GM12878 (cell line): ENCODE measurements around the gene TBL3. TPM values are rescaled to one million over a fixed set of nuclear protein-coding genes. Genes with fewer than 3 reads are reported as not detected.

Experiments
- ATAC-seq: fragments of 200-7000 bp; cut with Tn5 transposase; 3 replicates; pipeline ENCODE4 v1.9.1; 2020; ENCODE audit warnings: mild to moderate bottlenecking, moderate library complexity
- BruUV-seq: library from RNA; stranded (reverse); fragments of 400-500 nt; replicated peaks from 2 replicates; lab custom pipeline; 2021; lab: Mats Ljungman, UMichigan
- CTCF ChIA-PET: fragments of 300-600 bp; sonication (Branson Sonifier 250); formaldehyde crosslinking; extraction: SDS; loops from one replicate; lab custom pipeline; 2021; ENCODE audit warnings: inconsistent platforms; lab: Yijun Ruan, JAX
- POLR2A ChIA-PET: fragments of 350-600 bp; formaldehyde crosslinking; extraction: SDS; loops from one replicate; lab custom pipeline; 2021; ENCODE audit warnings: inconsistent platforms; lab: Charles Lee
- RAD21 ChIA-PET: fragments of 300-600 bp; sonication (Branson Sonifier 250); formaldehyde crosslinking; loops from one replicate; lab custom pipeline; 2023; ENCODE audit warnings: antibody characterized with exemption; ENCODE audit not compliant: unreplicated experiment; lab: Charles Lee
- SMC1A ChIA-PET: fragments of 300-600 bp; sonication (Branson Sonifier 250); formaldehyde crosslinking; loops from one replicate; lab custom pipeline; 2023; ENCODE audit not compliant: unreplicated experiment, uncharacterized antibody; lab: Charles Lee
- DNase-seq: peaks from one replicate; pipeline ENCODE4 v3.0.0-alpha.2; 2011; ENCODE audit warnings: low read depth, low spot score
- FAIRE-seq: peaks from 3 replicates; lab custom pipeline; 2011; peaks lifted over from hg19 to GRCh38; lab: Jason Lieb, UNC
- H2AFZ ChIP-seq: 2 replicates; pipeline ENCODE4 v1.6.0; 2011; ENCODE audit warnings: low read depth, low read length, control low read depth; ENCODE audit not compliant: control insufficient read depth
- H3K27ac ChIP-seq: 2 replicates; pipeline ENCODE4 v1.5.1; 2011; ENCODE audit warnings: control low read depth; ENCODE audit not compliant: control insufficient read depth, insufficient read depth
- H3K27me3 ChIP-seq, 2 experiments: replicated peaks in 1 of 2; 2 replicates each; pipeline versions ENCODE4 v1.6.0 to v1.6.1; 2011; ENCODE audit warnings: low read length in 1 of 2; ENCODE audit not compliant: control insufficient read depth in 2 of 2, insufficient read depth in 2 of 2
- H3K36me3 ChIP-seq, 2 experiments: 2 replicates each; pipeline ENCODE4 v1.5.1; 2011; ENCODE audit warnings: low read length in 1 of 2; ENCODE audit not compliant: control insufficient read depth in 2 of 2, insufficient read depth in 2 of 2
- H3K4me1 ChIP-seq: 2 replicates; pipeline ENCODE4 v1.6.1; 2011; ENCODE audit warnings: mild to moderate bottlenecking, low read length, moderate library complexity, mixed read lengths; ENCODE audit not compliant: control insufficient read depth, insufficient read depth
- H3K4me2 ChIP-seq: 2 replicates; pipeline ENCODE4 v1.6.0; 2011; ENCODE audit warnings: control low read depth; ENCODE audit not compliant: control insufficient read depth, insufficient read depth
- H3K4me3 ChIP-seq: fragments of 200-600 bp; sonication (generic); 2 replicates; pipeline ENCODE4 v1.5.1; 2016
- H3K79me2 ChIP-seq: 2 replicates; pipeline ENCODE4 v1.6.0; 2011; ENCODE audit warnings: low read length; ENCODE audit not compliant: control insufficient read depth, insufficient read depth
- H3K9ac ChIP-seq: 2 replicates; pipeline ENCODE4 v1.8.0; 2011; ENCODE audit warnings: low read length, control low read depth, mixed read lengths; ENCODE audit not compliant: control insufficient read depth, insufficient read depth
- H3K9me3 ChIP-seq: replicated peaks from 3 replicates; pipeline ENCODE4 v1.5.1; 2011; ENCODE audit warnings: mild to moderate bottlenecking, low read length; ENCODE audit not compliant: control insufficient read depth, insufficient read depth
- H4K20me1 ChIP-seq: 2 replicates; pipeline ENCODE4 v1.6.0; 2011; ENCODE audit not compliant: control insufficient read depth, insufficient read depth
- BACH1 ChIP-seq: fragments of 450-650 bp; IDR thresholded peaks from 2 replicates; pipeline ENCODE4 v1.6.1; 2017; ENCODE audit warnings: mild to moderate bottlenecking, borderline replicate concordance
- CEBPB ChIP-seq, 2 experiments: fragments of 150-350 bp in 1 of 2; IDR thresholded peaks; 2 replicates each; pipeline ENCODE4 v1.6.1; 2012 to 2014; ENCODE audit warnings: low read depth in 2 of 2, low read length in 2 of 2, borderline replicate concordance in 1 of 2, inconsistent platforms in 1 of 2
- HDAC2 ChIP-seq: fragments of 200-600 bp; sonication (generic); IDR thresholded peaks from 2 replicates; pipeline ENCODE4 v1.6.1; 2017
- KDM1A ChIP-seq: fragments of 200-600 bp; sonication (generic); IDR thresholded peaks from 2 replicates; pipeline ENCODE4 v1.6.1; 2016; ENCODE audit warnings: borderline replicate concordance
- MAX ChIP-seq: IDR thresholded peaks from 2 replicates; pipeline ENCODE4 v1.6.1; 2012; ENCODE audit warnings: low read depth, low read length, improper control_type of control experiment
- MYB ChIP-seq: fragments of 150-350 bp; IDR thresholded peaks from 2 replicates; pipeline ENCODE4 v1.6.1; 2014; ENCODE audit warnings: mild to moderate bottlenecking, low read depth, low read length, borderline replicate concordance
- NFIC ChIP-seq: IDR thresholded peaks from 2 replicates; pipeline ENCODE4 v1.6.1; 2012; ENCODE audit warnings: low read depth, mild to moderate bottlenecking, inconsistent platforms, low read length, moderate library complexity
- NKRF ChIP-seq: fragments of 450-650 bp; conservative IDR thresholded peaks from 2 replicates; pipeline ENCODE4 v1.6.1; 2017; ENCODE audit warnings: mild to moderate bottlenecking, moderate library complexity
- PAX8 ChIP-seq: fragments of 450-650 bp; IDR thresholded peaks from 2 replicates; pipeline ENCODE4 v1.6.1; 2017; ENCODE audit warnings: mild to moderate bottlenecking, moderate library complexity
- RAD51 ChIP-seq: fragments of 450-650 bp; IDR thresholded peaks from 2 replicates; pipeline ENCODE4 v1.6.1; 2016; ENCODE audit warnings: moderate library complexity, mild to moderate bottlenecking, inconsistent platforms
- RB1 ChIP-seq: fragments of 450-650 bp; formaldehyde crosslinking; IDR thresholded peaks from 2 replicates; pipeline ENCODE4 v1.6.1; 2017; ENCODE audit warnings: mild to moderate bottlenecking, borderline replicate concordance
- RFX5 ChIP-seq: IDR thresholded peaks from 2 replicates; pipeline ENCODE4 v1.6.1; 2011; ENCODE audit warnings: low read depth, low read length, improper control_type of control experiment
- SIN3A ChIP-seq: IDR thresholded peaks from 2 replicates; pipeline ENCODE4 v1.6.1; 2012; ENCODE audit warnings: low read depth, low read length, improper control_type of control experiment
- STAT1 ChIP-seq: fragments of 450-650 bp; conservative IDR thresholded peaks from 2 replicates; pipeline ENCODE4 v1.6.1; 2014; ENCODE audit warnings: antibody characterized with exemption, mild to moderate bottlenecking
- SUZ12 ChIP-seq: fragments of 200-600 bp; sonication (generic); IDR thresholded peaks from one replicate; pipeline ENCODE4 v1.6.1; 2018; ENCODE audit warnings: antibody characterized with exemption, mild to moderate bottlenecking; ENCODE audit not compliant: unreplicated experiment
- ZZZ3 ChIP-seq: IDR thresholded peaks from 2 replicates; pipeline ENCODE4 v1.6.1; 2011; ENCODE audit warnings: low read depth; ENCODE audit not compliant: control insufficient read depth, insufficient read length
- WGBS: methylation state at CpG from one replicate; pipeline ENCODE4 v1.1.6; 2016; ENCODE audit warnings: low lambda C conversion rate; ENCODE audit not compliant: insufficient replicate concordance, insufficient coverage; ENCODE audit errors: missing lambda C conversion rate; 5-methylcytosine and 5-hydroxymethylcytosine counted together
- in situ Hi-C: fragments of 300-500 bp; cut with MboI; formaldehyde crosslinking; loops from 9 replicates; pipeline ENCODE4 v1.14.3; 2018; ENCODE audit warnings: mixed read lengths
- intact Hi-C: fragments of 100-400 bp; cut with micrococcal nuclease; formaldehyde crosslinking; loops from one replicate; pipeline ENCODE4 v1.14.2; 2022; ENCODE audit not compliant: unreplicated experiment
- polyA plus RNA-seq, 11 experiments: library from polyadenylated mRNA; depleted of rRNA in 4 of 11; unstranded in 6 of 11; stranded (reverse) in 5 of 11; fragments of >200 nt; fragmentation: Nextera tagmentation in 4 of 11; fragmentation: Illumina TruSeq in 1 of 11; extraction: Ambion mirVana in 4 of 11; extraction: Trizol in 1 of 11; gene quantifications; 1 replicate in 1 of 11; 2 replicates in 10 of 11; pipeline versions ENCODE4 v1.2.1 to v1.2.3, GENCODE V29; 2011 to 2016; ENCODE audit warnings: inconsistent platforms in 2 of 11, missing spikeins in 2 of 11, low read depth in 1 of 11
- total RNA-seq, 4 experiments: library from RNA; depleted of rRNA in 3 of 4; stranded (reverse); fragments of >200 nt in 3 of 4; fragmentation: Illumina TruSeq in 1 of 4; extraction: Trizol in 1 of 4; gene quantifications; 2 replicates each; pipeline versions ENCODE4 v1.2.1 to v1.2.3, GENCODE V29; 2013 to 2021
- TF ChIP-seq, protein P1 (sequence below): fragments of 450-650 bp; IDR thresholded peaks from 2 replicates; pipeline ENCODE4 v1.6.1; 2017; ENCODE audit warnings: mild to moderate bottlenecking, moderate library complexity

TBL3 gene
- total and polyA plus RNA-seq, 10 of the 15 experiments (the other 5 are each of a cell fraction or from before 2014, with no cell fraction given) = 1.2 to 101 (median 34.2) TPM

- TF ChIP-seq, protein P1, sequence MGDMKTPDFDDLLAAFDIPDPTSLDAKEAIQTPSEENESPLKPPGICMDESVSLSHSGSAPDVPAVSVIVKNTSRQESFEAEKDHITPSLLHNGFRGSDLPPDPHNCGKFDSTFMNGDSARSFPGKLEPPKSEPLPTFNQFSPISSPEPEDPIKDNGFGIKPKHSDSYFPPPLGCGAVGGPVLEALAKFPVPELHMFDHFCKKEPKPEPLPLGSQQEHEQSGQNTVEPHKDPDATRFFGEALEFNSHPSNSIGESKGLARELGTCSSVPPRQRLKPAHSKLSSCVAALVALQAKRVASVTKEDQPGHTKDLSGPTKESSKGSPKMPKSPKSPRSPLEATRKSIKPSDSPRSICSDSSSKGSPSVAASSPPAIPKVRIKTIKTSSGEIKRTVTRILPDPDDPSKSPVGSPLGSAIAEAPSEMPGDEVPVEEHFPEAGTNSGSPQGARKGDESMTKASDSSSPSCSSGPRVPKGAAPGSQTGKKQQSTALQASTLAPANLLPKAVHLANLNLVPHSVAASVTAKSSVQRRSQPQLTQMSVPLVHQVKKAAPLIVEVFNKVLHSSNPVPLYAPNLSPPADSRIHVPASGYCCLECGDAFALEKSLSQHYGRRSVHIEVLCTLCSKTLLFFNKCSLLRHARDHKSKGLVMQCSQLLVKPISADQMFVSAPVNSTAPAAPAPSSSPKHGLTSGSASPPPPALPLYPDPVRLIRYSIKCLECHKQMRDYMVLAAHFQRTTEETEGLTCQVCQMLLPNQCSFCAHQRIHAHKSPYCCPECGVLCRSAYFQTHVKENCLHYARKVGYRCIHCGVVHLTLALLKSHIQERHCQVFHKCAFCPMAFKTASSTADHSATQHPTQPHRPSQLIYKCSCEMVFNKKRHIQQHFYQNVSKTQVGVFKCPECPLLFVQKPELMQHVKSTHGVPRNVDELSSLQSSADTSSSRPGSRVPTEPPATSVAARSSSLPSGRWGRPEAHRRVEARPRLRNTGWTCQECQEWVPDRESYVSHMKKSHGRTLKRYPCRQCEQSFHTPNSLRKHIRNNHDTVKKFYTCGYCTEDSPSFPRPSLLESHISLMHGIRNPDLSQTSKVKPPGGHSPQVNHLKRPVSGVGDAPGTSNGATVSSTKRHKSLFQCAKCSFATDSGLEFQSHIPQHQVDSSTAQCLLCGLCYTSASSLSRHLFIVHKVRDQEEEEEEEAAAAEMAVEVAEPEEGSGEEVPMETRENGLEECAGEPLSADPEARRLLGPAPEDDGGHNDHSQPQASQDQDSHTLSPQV = no peak
- TF ChIP-seq MYB (no peak), RB1 (no peak)
These were observed 5.4 kb upstream of the TBL3 start, which contains the start of gene RNF151 (continued) for GRCh38 chr16:1966460-1966859.

DNA sequence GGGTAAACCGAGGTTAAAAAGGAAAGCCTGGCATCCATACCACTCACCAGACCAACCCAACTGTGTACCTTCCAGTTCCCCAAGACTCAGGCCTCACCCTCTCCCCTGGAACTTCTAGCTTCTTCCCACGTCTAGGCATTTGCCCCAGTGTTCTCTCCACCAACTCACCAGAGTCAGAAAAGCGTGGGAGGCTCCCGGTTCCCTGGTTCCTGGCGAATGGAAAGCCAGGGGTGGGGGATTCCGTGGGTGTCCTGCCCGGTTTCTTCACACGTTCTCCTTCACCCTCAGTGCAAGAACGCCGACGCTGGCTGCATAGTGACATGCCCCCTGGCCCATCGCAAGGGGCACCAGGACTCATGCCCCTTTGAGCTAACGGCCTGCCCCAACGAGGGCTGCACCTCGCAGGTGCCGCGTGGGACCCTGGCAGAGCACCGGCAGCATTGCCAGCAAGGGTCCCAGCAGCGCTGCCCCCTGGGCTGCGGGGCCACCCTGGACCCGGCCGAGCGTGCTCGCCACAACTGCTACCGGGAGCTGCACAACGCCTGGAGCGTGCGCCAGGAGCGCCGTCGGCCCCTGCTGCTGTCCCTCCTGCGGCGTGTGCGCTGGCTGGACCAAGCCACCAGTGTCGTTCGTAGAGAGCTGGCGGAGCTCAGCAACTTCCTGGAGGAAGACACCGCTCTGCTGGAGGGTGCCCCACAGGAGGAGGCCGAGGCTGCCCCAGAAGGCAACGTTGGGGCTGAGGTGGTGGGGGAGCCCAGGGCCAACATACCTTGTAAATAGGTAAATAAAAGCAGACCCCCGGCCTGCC, 3.5 kb upstream of the TBL3 start:
- H3K79me2 ChIP-seq = peaks cover 51% of the 10 kb centered on the region
- no peak overlapping the region for H2AFZ ChIP-seq
- H3K4me2 ChIP-seq = no peak overlapping the region
- no peaks in the 10 kb centered on the region for H3K9me3 ChIP-seq
- H3K27ac ChIP-seq = no peak overlapping the region
- FAIRE-seq = no peak
- intact Hi-C loops (no loop called here), in situ Hi-C loops (no loop called here)
- no peak overlapping the region for H3K9ac ChIP-seq
- ChIA-PET POLR2A (interaction anchor here (0.6 kb wide), 1 partner anchor 20 kb away, joined by 3 read pairs; no protein-coding TSS in a partner anchor), RAD21 (no interaction called here), CTCF (no interaction called here), SMC1A (no interaction called here)
- H3K27me3 ChIP-seq = no peaks in the 10 kb centered on the region
- H3K36me3 ChIP-seq = peaks cover 0 to 6% of the 10 kb centered on the region in 2 experiments; a peak in 3 of 4 replicates
- WGBS = 91% methylated on average over 41 of the region's 41 CpGs
- BruUV-seq = no TSS peak
- no peak for DNase-seq
- no peak overlapping the region for H3K4me3 ChIP-seq
- peaks cover 10% of the 10 kb centered on the region for H3K4me1 ChIP-seq
- H4K20me1 ChIP-seq = peaks cover 3% of the 10 kb centered on the region; the same call in 1 of the 2 replicates
- ATAC-seq = no peak
- no peak for TF ChIP-seq SIN3A
- no peak for TF ChIP-seq STAT1
- no peak for TF ChIP-seq RFX5
- no peak for TF ChIP-seq PAX8
- TF ChIP-seq NKRF = no peak
- no peak for TF ChIP-seq MAX
- TF ChIP-seq KDM1A = no peak
- no peak for TF ChIP-seq BACH1
- no peak for TF ChIP-seq HDAC2
- no peak for TF ChIP-seq NFIC
- TF ChIP-seq CEBPB (IDR thresholded peaks at IDR 0.05; ENCODE audit: borderline replicate concordance in 1 of 2, low read depth in 2 of 2, low read length in 2 of 2) = no peak
- TF ChIP-seq RAD51 = no peak
- TF ChIP-seq SUZ12 = no peak
- TF ChIP-seq ZZZ3 = no peak
